GM15510 (cell line): ENCODE results near the gene SPECC1L.

Experiments
- POLR2A ChIP-seq: IDR thresholded peaks from 3 replicates; pipeline ENCODE4 v1.6.1; 2011; ENCODE audit warnings: borderline replicate concordance; ENCODE audit not compliant: insufficient read length; ENCODE audit errors: extremely low read depth

The SPECC1L gene

DNA sequence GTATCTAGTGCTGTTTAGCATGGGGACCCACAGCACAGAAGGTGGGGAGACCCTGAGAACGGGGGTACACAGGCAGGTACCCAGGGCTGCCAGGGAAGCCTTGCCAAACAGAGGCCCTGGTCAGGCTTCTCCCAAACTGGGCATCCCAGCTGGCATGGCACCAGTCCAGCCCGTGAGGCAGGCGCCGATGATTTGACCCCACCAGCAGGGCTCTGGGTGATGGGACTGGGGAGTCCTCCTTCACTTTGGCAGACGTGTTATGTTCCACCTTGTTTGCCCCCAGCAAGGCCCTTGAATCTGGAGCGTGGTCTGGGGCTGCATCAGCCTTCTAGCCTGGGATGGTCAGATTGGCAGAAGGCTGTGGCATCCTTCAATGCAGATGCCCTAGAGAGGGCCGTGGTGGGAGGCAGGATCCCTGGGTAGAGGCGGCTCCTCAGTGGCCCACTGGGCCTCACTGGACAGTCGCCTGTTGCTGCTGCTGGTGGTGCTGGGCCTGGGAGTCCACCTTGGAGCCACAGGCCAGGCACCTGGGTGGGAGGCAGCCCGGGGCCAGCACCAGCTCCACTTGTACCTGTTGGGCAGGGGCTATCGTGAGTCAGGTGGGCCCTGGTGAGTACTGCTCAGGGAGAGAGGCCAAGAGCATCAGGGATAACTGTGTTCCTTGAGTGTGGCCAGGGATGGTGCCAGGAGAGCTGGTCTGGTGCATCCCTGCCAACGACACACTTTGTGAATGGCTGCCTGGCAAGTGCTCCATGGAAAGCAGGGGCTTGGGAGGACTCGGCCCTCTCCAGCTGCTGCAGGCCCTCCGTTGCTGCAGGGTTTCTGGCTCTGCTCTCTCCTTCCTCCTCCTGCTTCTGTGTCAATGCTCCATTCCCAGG is 160.0 kb downstream of the SPECC1L start:
- no peak for TF ChIP-seq POLR2A

DNA sequence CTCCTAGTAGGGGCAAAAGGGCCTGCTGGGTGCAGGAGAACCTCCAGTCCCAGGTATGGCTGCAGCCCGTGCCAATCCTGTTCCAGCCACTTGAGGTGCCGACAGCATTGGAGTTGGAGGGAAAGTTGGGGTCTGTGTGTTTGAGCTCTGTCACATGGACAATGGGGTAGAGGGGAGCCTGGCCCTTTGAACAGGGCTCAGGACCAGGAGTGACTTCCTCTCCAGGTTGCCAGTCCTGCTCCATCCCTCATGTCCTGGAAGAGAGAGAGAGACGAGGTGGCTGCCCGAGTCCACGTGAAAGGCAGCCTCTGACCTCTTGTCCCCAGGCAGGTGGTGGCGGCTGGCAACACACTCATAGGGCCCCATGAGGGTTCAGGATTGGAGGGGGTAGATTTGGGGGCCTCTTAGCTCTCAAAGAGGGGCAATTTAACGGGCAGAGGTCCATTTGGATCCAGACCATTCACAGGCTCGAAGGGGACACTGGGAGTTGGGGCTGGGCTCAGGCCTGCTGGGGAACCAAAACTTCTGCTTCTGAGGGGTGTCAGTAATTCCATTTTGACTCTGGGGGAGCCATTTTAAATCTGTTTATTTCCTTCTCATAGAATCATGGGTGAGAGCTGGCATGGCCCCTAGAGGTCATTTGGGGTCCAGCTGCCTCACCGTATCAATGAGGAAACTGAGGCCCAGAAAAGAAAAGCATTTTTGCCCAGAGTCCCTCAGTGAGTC is 160.8 kb downstream of the SPECC1L start:
- TF ChIP-seq POLR2A: no peak

DNA sequence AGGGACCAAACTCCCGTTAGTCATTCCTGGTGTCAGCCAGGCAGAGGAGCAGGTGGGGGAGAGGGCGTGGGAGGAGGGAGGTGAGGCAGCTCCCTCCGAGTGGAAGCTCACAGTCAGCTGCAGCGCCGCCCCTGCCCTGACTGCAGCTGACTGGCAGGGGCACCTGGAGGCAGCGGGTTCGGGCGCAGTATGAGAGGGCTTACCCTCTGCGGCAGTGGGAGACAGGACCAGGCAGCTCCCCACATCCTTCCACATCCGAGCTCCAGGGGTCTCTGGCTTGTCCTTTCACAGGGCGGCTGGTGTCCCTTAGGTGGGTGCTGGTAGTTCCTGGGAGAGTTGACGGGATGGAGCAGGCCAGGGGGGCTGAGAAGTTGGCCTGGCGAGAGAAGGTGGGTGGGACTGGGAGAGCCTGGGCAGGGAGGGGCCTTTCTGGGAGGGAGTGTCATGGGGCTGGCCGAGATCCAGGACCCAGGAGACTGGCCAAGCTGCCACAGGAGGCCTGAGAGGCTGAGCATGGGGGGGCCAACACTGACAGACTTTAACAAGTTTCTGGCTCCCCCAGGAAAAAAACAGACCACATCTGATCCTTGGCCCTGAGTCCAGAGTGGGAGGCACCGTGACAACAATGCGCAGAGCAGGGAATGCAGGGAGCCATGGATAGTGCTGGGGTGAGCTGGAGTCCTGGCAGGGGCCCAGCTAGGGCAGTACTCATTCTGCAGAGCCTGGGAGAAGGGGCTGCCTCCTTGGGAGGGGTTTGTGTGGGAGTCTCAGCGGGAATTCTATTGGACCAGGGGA is 161.6 kb downstream of the SPECC1L start:
- TF ChIP-seq POLR2A: no peak

DNA sequence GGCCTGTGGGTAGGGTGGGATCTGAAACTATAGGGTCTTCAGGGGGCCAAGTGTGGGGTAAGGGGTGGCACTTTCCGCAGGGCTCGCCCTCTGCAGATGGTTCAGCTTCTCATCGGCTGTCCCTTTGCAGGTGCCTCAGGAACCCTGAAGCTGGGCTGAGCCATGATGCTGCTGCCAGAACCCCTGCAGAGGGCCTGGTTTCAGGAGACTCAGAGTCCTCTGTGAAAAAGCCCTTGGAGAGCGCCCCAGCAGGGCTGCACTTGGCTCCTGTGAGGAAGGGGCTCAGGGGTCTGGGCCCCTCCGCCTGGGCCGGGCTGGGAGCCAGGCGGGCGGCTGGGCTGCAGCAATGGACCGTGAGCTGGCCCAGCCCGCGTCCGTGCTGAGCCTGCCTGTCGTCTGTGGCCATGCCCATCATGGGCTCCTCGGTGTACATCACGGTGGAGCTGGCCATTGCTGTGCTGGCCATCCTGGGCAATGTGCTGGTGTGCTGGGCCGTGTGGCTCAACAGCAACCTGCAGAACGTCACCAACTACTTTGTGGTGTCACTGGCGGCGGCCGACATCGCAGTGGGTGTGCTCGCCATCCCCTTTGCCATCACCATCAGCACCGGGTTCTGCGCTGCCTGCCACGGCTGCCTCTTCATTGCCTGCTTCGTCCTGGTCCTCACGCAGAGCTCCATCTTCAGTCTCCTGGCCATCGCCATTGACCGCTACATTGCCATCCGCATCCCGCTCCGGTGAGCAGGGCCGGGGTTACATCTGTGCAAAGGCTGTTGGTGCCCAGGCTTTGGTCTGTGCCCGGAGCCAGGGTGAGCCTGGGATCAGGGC is 162.6 kb downstream of the SPECC1L start:
- TF ChIP-seq POLR2A: no peak

DNA sequence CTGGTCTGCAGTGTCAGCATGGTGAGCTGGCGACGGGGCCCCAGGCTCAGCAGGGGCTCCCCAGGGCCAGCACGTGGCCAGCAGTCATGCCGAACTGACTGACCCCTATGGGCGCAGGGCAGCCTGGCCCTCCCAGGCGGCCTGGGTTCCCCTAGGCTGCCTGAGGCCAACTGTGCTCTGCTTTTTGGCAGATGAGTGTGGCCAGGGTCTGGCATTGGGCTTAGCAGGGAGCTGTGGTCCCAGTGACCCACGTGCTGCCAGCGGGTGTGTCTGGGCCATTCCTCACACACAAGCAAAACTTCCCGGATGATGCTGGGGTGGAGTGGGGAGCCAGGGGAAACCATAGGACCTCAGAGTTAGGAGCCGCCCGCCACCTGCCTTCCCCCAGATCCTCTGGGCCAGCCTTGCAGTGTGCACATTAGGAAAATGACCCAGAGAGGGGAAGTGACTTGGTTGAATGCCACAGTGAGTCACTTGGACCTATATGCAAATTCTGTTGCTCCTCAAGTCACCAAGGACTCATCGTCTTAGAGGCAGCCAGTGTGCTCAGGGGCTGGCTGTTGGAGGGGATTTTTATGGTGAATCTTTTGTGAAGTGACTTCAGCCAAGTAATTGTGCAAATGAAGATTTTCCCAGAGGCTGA is 163.3 kb downstream of the SPECC1L start:
- TF ChIP-seq POLR2A: peak; percentile 68

DNA sequence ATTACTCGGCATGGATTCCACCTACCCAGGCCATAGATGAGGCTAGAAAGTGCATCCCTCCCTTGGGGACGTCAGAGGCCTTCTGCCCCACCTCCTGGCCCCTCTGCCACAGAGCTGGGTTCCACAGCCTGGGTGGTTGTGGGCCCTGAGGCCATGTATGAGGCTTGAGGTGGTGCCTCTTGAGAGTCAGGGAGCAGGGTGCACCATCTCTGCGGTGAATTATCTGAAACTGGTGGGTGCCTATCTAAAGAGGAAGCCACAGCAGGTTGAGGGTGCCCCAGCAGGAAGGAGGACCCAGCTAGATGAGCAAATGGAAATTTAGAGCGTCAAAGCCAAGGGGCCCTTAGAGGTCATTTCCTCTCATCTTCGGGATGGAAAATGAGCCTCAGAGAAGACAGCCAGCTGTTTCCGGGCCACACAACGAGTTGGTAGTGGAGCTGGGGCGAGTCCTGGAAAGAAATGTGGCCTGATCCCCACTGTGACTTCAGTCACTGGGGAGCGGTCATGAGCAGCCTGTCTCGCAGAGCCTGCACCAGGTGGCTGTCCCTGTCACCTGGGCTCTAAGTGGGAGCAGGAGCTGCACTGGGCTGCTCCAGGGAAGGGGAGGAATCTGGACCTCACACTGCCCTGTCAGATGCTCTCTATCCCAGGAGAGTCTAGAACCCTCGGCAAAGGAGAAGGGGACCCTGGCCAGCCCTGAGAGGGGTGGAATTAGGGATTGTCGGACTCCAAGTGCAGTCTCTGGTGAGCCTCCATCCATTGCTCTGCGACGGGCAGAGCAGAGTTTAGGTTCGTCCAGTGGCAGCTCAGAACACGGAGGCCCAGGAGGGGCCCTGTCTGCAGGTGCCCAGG is 164.1 kb downstream of the SPECC1L start:
- no peak for TF ChIP-seq POLR2A

DNA sequence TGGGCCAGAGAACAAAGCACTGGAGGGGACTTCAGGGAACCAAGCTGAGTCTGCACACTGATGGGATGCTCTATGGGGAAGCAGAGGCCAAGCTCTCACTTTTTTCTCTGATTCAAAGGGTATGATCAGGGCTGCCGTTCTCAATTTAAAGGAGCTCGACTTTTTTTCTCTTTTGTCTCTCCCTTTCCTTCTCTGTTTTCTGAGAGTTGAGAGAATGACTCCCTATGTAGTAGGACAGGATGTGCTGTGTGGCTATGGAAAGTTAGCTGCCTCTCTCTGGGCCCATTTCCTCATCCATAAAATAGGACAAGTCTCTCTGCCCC is 164.7 kb downstream of the SPECC1L start:
- TF ChIP-seq POLR2A: no peak

DNA sequence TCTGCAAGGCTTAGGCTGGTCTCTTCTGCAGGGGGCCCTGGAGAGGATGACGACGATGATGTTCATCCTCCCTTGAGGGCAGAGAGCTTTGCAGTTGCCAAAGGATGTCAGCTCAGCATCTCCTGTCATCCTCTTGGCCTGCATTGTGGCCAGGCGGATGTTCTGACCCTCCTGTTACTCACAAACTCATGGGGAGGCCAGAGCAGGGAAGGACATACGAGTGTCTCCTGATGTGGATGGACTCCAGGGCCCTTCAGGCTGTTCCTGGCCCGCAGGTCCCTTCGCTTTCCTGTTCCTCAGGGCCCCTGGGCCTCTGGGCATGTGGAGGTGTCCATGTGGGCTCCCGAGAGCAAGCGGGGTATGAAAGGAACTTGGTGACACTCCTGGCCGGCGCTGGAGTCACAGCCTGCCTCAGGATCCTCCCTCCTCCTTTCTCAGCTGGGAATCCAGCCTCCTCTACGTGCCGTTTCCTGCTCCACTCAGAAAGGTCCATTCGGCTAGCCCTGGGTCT is 165.3 kb downstream of the SPECC1L start:
- no peak for TF ChIP-seq POLR2A

DNA sequence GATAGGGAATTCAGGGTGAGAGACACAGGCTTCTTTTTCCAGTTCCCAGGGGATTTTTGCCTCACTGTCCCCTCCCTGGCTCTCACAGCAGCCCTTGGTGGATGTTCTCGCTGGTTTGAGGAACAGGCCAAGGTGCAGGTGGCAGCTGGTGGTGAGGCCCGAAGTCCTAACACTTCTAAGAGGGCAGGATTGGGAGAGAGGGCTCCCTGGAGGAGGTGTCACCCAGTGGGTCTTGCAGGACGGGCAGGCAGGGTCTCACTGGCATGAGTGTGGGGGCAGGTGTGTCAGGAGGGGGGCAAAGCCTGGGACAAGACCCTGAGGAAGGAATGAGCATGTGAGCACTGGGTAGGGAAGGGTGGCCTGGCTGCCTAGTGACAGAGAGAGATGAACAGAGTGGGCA is 165.9 kb downstream of the SPECC1L start:
- TF ChIP-seq POLR2A: no peak

DNA sequence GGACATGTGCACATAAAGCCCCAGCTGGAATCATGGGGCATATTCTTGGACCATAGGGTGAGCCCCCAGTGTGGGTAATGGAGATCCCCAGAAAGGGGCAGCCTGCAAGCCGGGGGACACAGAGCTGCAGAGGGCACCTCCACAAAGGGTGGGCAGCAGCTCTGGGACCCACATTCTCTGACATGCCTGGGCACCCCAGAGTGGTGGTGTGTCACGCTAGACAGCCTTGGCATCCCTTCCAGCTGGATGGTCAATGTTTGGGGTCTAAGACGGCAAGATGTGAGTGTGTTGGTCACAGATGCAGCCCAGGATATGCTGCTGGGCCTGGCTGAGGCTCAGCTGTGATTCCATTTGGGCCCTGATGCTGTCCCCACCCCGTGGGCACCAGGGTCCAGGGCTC is 166.5 kb downstream of the SPECC1L start:
- TF ChIP-seq POLR2A: no peak

DNA sequence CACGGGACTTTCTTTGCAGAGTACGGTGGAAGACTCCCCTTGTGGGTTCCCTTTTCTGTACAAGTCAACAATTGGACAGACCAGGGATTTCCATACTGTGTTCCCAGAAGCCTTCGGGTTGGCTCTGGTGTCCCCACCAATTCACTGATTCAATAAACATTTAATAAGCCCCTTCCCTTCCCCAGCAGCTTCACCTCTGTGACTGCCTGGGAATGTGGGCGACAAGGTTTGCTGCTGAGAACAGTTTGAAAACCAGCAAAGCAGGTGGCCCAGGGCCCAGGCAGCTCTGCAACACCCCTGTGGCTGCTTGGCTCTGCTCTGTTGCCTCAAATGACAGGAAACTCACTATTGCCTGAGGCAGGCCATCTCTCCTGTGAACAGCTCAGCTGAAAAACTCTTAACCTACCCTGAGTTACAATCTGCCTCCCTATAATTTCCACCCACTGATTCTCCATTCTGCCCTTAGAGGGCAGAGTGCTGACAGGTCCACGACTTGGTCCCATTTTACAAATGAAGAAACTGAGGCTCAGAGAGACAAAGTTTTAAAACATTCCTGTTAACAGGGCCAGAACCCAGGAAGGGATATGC is 167.2 kb downstream of the SPECC1L start:
- no peak for TF ChIP-seq POLR2A

DNA sequence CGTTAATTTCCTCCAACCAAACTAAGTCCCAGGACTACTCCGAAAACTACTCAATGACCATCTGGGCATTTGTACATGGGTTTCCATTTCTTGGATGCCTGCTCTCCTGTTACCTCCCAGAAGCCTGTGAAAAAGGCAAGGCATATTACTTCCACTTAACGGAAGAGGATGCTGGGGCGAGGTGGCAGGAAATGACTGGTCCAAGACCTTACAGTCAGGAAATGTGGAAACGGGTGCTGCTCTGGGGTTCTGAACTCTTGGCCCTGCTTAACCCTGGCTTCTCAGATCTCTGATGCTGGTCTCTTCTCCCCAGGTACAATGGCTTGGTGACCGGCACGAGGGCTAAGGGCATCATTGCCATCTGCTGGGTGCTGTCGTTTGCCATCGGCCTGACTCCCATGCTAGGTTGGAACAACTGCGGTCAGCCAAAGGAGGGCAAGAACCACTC is 169.7 kb downstream of the SPECC1L start:
- no peak for TF ChIP-seq POLR2A

DNA sequence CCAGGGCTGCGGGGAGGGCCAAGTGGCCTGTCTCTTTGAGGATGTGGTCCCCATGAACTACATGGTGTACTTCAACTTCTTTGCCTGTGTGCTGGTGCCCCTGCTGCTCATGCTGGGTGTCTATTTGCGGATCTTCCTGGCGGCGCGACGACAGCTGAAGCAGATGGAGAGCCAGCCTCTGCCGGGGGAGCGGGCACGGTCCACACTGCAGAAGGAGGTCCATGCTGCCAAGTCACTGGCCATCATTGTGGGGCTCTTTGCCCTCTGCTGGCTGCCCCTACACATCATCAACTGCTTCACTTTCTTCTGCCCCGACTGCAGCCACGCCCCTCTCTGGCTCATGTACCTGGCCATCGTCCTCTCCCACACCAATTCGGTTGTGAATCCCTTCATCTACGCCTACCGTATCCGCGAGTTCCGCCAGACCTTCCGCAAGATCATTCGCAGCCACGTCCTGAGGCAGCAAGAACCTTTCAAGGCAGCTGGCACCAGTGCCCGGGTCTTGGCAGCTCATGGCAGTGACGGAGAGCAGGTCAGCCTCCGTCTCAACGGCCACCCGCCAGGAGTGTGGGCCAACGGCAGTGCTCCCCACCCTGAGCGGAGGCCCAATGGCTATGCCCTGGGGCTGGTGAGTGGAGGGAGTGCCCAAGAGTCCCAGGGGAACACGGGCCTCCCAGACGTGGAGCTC is 170.2 kb downstream of the SPECC1L start:
- TF ChIP-seq POLR2A: no peak
